IgD-negative memory B cell (primary cell): ENCODE data around the gene UBE2E2. TPM values are rescaled to one million over a fixed set of nuclear protein-coding genes. Genes with fewer than 3 reads are reported as not detected.

Source experiments
- H3K27ac Mint-ChIP-seq, 3 donors: one replicate each; pipeline ENCODE4 v1.8.0; 2020 to 2022; ENCODE audit warnings: mild to moderate bottlenecking in 3 of 3, mixed read lengths in 3 of 3, moderate library complexity in 1 of 3
- H3K27me3 Mint-ChIP-seq: one replicate; pipeline ENCODE4 v1.8.0; 2021; ENCODE audit warnings: mixed read lengths
- H3K36me3 Mint-ChIP-seq: one replicate; pipeline ENCODE4 v1.8.0; 2020; ENCODE audit warnings: mild to moderate bottlenecking, mixed read lengths
- H3K4me1 Mint-ChIP-seq, 3 donors: one replicate each; pipeline ENCODE4 v1.8.0; 2020 to 2022; ENCODE audit warnings: mixed read lengths in 3 of 3, mild to moderate bottlenecking in 1 of 3
- H3K4me3 Mint-ChIP-seq, 4 donors: one replicate each; pipeline ENCODE4 v1.8.0; 2020 to 2022; ENCODE audit warnings: mild to moderate bottlenecking in 4 of 4, mixed read lengths in 4 of 4, moderate library complexity in 3 of 4
- H3K9me3 Mint-ChIP-seq, 3 donors: one replicate each; pipeline ENCODE4 v1.8.0; 2020 to 2021; ENCODE audit warnings: mixed read lengths in 3 of 3, mild to moderate bottlenecking in 1 of 3
- polyA plus RNA-seq: library from polyadenylated mRNA; unstranded; fragments of 300-500 nt; fragmentation: Illumina TruSeq; gene quantifications from one replicate; pipeline ENCODE4 v1.2.3, GENCODE V29; 2021

Gene UBE2E2
- polyA plus RNA-seq, 1 donor from 2014 or later = 59.8 TPM

- no peak overlapping the region for H3K4me3 Mint-ChIP-seq
- peaks cover 6% of the 10 kb centered on the region for H3K36me3 Mint-ChIP-seq
- H3K9me3 Mint-ChIP-seq = peaks cover 0 to 3% (median 2%) of the 10 kb centered on the region in 3 donors
- peaks cover 0 to 1% (median 0%) of the 10 kb centered on the region in 3 donors for H3K4me1 Mint-ChIP-seq
- no peaks in the 10 kb centered on the region for H3K27me3 Mint-ChIP-seq
- no peak overlapping the region for H3K27ac Mint-ChIP-seq
Observed at GRCh38 chr3:23574822-23575315, 371.7 kb downstream of the UBE2E2 start.

GRCh38 chr3:23575697-23576096, 372.6 kb downstream of the UBE2E2 start:
- Mint-ChIP-seq H3K9me3 (peaks cover 0 to 3% (median 2%) of the 10 kb centered on the region in 3 donors), H3K27me3 (no peaks in the 10 kb centered on the region), H3K4me1 (peaks cover 0 to 1% (median 0%) of the 10 kb centered on the region in 3 donors), H3K27ac (no peak overlapping the region), H3K4me3 (no peak overlapping the region), H3K36me3 (peaks cover 7% of the 10 kb centered on the region)

GRCh38 chr3:23576379-23576959, 373.3 kb downstream of the UBE2E2 start:
- Mint-ChIP-seq H3K36me3 (peaks cover 6% of the 10 kb centered on the region), H3K27ac (no peak overlapping the region), H3K9me3 (peaks cover 0 to 3% (median 2%) of the 10 kb centered on the region in 3 donors), H3K4me1 (peaks cover 0 to 1% (median under 1%) of the 10 kb centered on the region in 3 donors), H3K4me3 (no peak overlapping the region), H3K27me3 (no peaks in the 10 kb centered on the region)

GRCh38 chr3:23580096-23580713, 377.1 kb downstream of the UBE2E2 start:
- Mint-ChIP-seq H3K4me1 (peaks cover 3 to 5% (median 3%) of the 10 kb centered on the region in 3 donors), H3K4me3 (no peak overlapping the region), H3K36me3 (peaks cover 3% of the 10 kb centered on the region), H3K27ac (no peak overlapping the region), H3K9me3 (peaks cover 3 to 6% (median 4%) of the 10 kb centered on the region in 3 donors), H3K27me3 (no peaks in the 10 kb centered on the region)

GRCh38 chr3:23583980-23584740, 381.0 kb downstream of the UBE2E2 start:
- H3K36me3 Mint-ChIP-seq = peaks cover 5% of the 10 kb centered on the region
- H3K4me3 Mint-ChIP-seq = no peak overlapping the region
- H3K27ac Mint-ChIP-seq = peak overlapping the region in 1 of 3 donors; percentile 63
- no peaks in the 10 kb centered on the region for H3K27me3 Mint-ChIP-seq
- peaks cover 0 to 6% (median 2%) of the 10 kb centered on the region in 3 donors for H3K9me3 Mint-ChIP-seq
- peaks cover 2 to 5% (median 3%) of the 10 kb centered on the region in 3 donors for H3K4me1 Mint-ChIP-seq

GRCh38 chr3:23587513-23587912, 384.4 kb downstream of the UBE2E2 start:
- H3K4me1 Mint-ChIP-seq = peaks cover 2 to 12% (median 9%) of the 10 kb centered on the region in 3 donors
- no peak overlapping the region for H3K27ac Mint-ChIP-seq
- H3K9me3 Mint-ChIP-seq = peaks cover 0 to 5% (median 2%) of the 10 kb centered on the region in 3 donors
- no peaks in the 10 kb centered on the region for H3K27me3 Mint-ChIP-seq
- H3K4me3 Mint-ChIP-seq = no peak overlapping the region
- peaks cover 3% of the 10 kb centered on the region for H3K36me3 Mint-ChIP-seq

- H3K4me1 Mint-ChIP-seq = peaks cover 2 to 15% (median 8%) of the 10 kb centered on the region in 3 donors
- peaks cover 2% of the 10 kb centered on the region for H3K36me3 Mint-ChIP-seq
- no peak overlapping the region for H3K4me3 Mint-ChIP-seq
- no peaks in the 10 kb centered on the region for H3K9me3 Mint-ChIP-seq
- no peaks in the 10 kb centered on the region for H3K27me3 Mint-ChIP-seq
- H3K27ac Mint-ChIP-seq = peak overlapping the region in 1 of 3 donors; percentile 59
Observed at GRCh38 chr3:23588547-23588946, 385.4 kb downstream of the UBE2E2 start.

- Mint-ChIP-seq H3K27me3 (no peaks in the 10 kb centered on the region), H3K9me3 (no peaks in the 10 kb centered on the region), H3K4me1 (peaks cover 2 to 15% (median 8%) of the 10 kb centered on the region in 3 donors), H3K27ac (no peak overlapping the region), H3K4me3 (no peak overlapping the region), H3K36me3 (peaks cover 2% of the 10 kb centered on the region)
Observed at GRCh38 chr3:23589602-23590001, 386.5 kb downstream of the UBE2E2 start.

GRCh38 chr3:23590424-23591273, 387.5 kb downstream of the UBE2E2 start:
- Mint-ChIP-seq H3K27me3 (no peaks in the 10 kb centered on the region), H3K9me3 (no peaks in the 10 kb centered on the region), H3K4me1 (peaks cover 0 to 15% (median 8%) of the 10 kb centered on the region in 3 donors), H3K36me3 (peaks cover 2% of the 10 kb centered on the region), H3K4me3 (peak overlapping the region in 2 of 4 donors; percentile 57), H3K27ac (peak overlapping the region in 1 of 3 donors; percentile 50)

GRCh38 chr3:23591374-23591773, 388.2 kb downstream of the UBE2E2 start:
- no peak overlapping the region for H3K27ac Mint-ChIP-seq
- H3K9me3 Mint-ChIP-seq = no peaks in the 10 kb centered on the region
- no peak overlapping the region for H3K4me3 Mint-ChIP-seq
- peaks cover 0 to 15% (median 8%) of the 10 kb centered on the region in 3 donors for H3K4me1 Mint-ChIP-seq
- H3K27me3 Mint-ChIP-seq = no peaks in the 10 kb centered on the region
- peaks cover 5% of the 10 kb centered on the region for H3K36me3 Mint-ChIP-seq

- H3K4me3 Mint-ChIP-seq = no peak overlapping the region
- peaks cover 8% of the 10 kb centered on the region for H3K36me3 Mint-ChIP-seq
- H3K9me3 Mint-ChIP-seq = peaks cover 0 to 4% (median 0%) of the 10 kb centered on the region in 3 donors
- no peaks in the 10 kb centered on the region for H3K27me3 Mint-ChIP-seq
- H3K27ac Mint-ChIP-seq = peak overlapping the region in 1 of 3 donors; percentile 48
- peaks cover 0 to 15% (median 8%) of the 10 kb centered on the region in 3 donors for H3K4me1 Mint-ChIP-seq
Observed at GRCh38 chr3:23592961-23593931, 390.1 kb downstream of the UBE2E2 start.

GRCh38 chr3:23594066-23594465, 390.9 kb downstream of the UBE2E2 start:
- H3K27ac Mint-ChIP-seq = no peak overlapping the region
- H3K36me3 Mint-ChIP-seq = peaks cover 10% of the 10 kb centered on the region
- no peaks in the 10 kb centered on the region for H3K27me3 Mint-ChIP-seq
- peaks cover 0 to 4% (median 0%) of the 10 kb centered on the region in 3 donors for H3K9me3 Mint-ChIP-seq
- H3K4me3 Mint-ChIP-seq = no peak overlapping the region
- H3K4me1 Mint-ChIP-seq = peaks cover 0 to 15% (median 8%) of the 10 kb centered on the region in 3 donors

GRCh38 chr3:23594894-23595670, 392.0 kb downstream of the UBE2E2 start:
- H3K4me1 Mint-ChIP-seq = peaks cover 0 to 12% (median 9%) of the 10 kb centered on the region in 3 donors
- H3K4me3 Mint-ChIP-seq = peak overlapping the region in 1 of 4 donors; percentile 10
- H3K27me3 Mint-ChIP-seq = no peaks in the 10 kb centered on the region
- H3K36me3 Mint-ChIP-seq = peaks cover 10% of the 10 kb centered on the region
- peaks cover 0 to 4% (median 0%) of the 10 kb centered on the region in 3 donors for H3K9me3 Mint-ChIP-seq
- H3K27ac Mint-ChIP-seq = no peak overlapping the region
